GM18870 (cell line): Measurements from ENCODE around the gene UPF1.

ENCODE experiments used
- ATAC-seq: cut with Tn5 transposase; IDR thresholded peaks from one replicate; pipeline ENCODE4 v1.9.1; 2021; ENCODE audit warnings: moderate library complexity; ENCODE audit not compliant: unreplicated experiment

Gene UPF1

GRCh38 chr19:18855647-18856384, 24.1 kb downstream of the UPF1 start:
- no peak for ATAC-seq

GRCh38 chr19:18856385-18857126, 24.8 kb downstream of the UPF1 start:
- ATAC-seq = no peak

GRCh38 chr19:18857223-18857622, 25.5 kb downstream of the UPF1 start:
- no peak for ATAC-seq

- no peak for ATAC-seq
Measured at GRCh38 chr19:18858906-18859646, 27.3 kb downstream of the UPF1 start.

- no peak for ATAC-seq
Measured at GRCh38 chr19:18859676-18860301, 28.0 kb downstream of the UPF1 start.

- ATAC-seq = no peak
Measured at GRCh38 chr19:18860302-18860700, 28.5 kb downstream of the UPF1 start.

GRCh38 chr19:18860725-18861124, 29.0 kb downstream of the UPF1 start:
- ATAC-seq = no peak

GRCh38 chr19:18861235-18861634, 29.5 kb downstream of the UPF1 start:
- ATAC-seq = no peak

GRCh38 chr19:18861917-18862316, 30.2 kb downstream of the UPF1 start:
- ATAC-seq = no peak

GRCh38 chr19:18862976-18863842, 31.4 kb downstream of the UPF1 start:
- no peak for ATAC-seq

GRCh38 chr19:18863843-18864362, 32.1 kb downstream of the UPF1 start:
- ATAC-seq = no peak

- no peak for ATAC-seq
Measured at GRCh38 chr19:18865106-18865972, 33.6 kb downstream of the UPF1 start.

- ATAC-seq = no peak
Measured at GRCh38 chr19:18865973-18866799, 34.4 kb downstream of the UPF1 start.

- ATAC-seq = no peak
Measured at GRCh38 chr19:18866800-18867123, 35.0 kb downstream of the UPF1 start.

- ATAC-seq = no peak
Measured at GRCh38 chr19:18867199-18867598, 35.4 kb downstream of the UPF1 start.

- no peak for ATAC-seq
Measured at GRCh38 chr19:18867751-18868150, 36.0 kb downstream of the UPF1 start.

GRCh38 chr19:18868380-18869022, 36.7 kb downstream of the UPF1 start:
- no peak for ATAC-seq

- no peak for ATAC-seq
Measured at GRCh38 chr19:18869023-18869618, 37.4 kb downstream of the UPF1 start.
